Testis (tissue), 3 donors: ENCODE measurements around the gene FMNL2. TPM values are rescaled to one million over a fixed set of nuclear protein-coding genes. Genes with fewer than 3 reads are reported as not detected.
"Not testable (repeated sequence)": the region's sequence is repeated elsewhere in the genome, so short reads cannot be mapped to it uniquely, and the experiment has no call there.

ENCODE experiments used
- DNase-seq: peaks from one replicate; pipeline ENCODE4 v3.0.0-alpha.2; 2019
- H3K27ac ChIP-seq, 2 donors: fragments of 200-600 bp; sonication (generic); one replicate each; pipeline ENCODE4 v1.5.1; 2019
- H3K27me3 ChIP-seq: fragments of 200-600 bp; sonication (generic); one replicate; pipeline ENCODE4 v1.5.1; 2019
- H3K36me3 ChIP-seq: fragments of 200-600 bp; sonication (generic); one replicate; pipeline ENCODE4 v1.5.1; 2017; ENCODE audit warnings: low read depth; ENCODE audit errors: missing control alignments
- H3K4me1 ChIP-seq: fragments of 200-600 bp; sonication (generic); one replicate; pipeline ENCODE4 v1.5.1; 2019
- H3K4me3 ChIP-seq, 2 donors: fragments of 200-600 bp; sonication (generic); one replicate each; pipeline ENCODE4 v1.5.1; 2017 to 2019
- H3K9me3 ChIP-seq: fragments of 200-600 bp; sonication (generic); one replicate; pipeline ENCODE4 v1.5.1; 2017
- POLR2A ChIP-seq: fragments of 450-650 bp; IDR thresholded peaks from one replicate; pipeline ENCODE4 v1.6.1; 2017; ENCODE audit warnings: antibody characterized with exemption, mild to moderate bottlenecking, moderate library complexity
- WGBS, 2 donors: methylation state at CpG; one replicate each; pipeline ENCODE4 v1.1.5; 2018; 5-methylcytosine and 5-hydroxymethylcytosine counted together
- intact Hi-C: fragments of 100-400 bp; cut with DNase I; formaldehyde crosslinking; loops from one replicate; pipeline ENCODE4 v1.15.1; 2023; ENCODE audit warnings: low total_unique reads
- polyA plus RNA-seq: library from polyadenylated mRNA; stranded (reverse); fragments of 350-450 nt; fragmentation: Illumina TruSeq; extraction: RNeasy Lipid Tissue Mini Kit (QIAGEN cat#74804); gene quantifications from one replicate; pipeline ENCODE4 v1.2.3, GENCODE V29; 2014; ENCODE audit warnings: low read depth, low replicate concordance; ENCODE audit not compliant: insufficient read depth
- total RNA-seq, 2 donors: library from RNA; depleted of rRNA; stranded (reverse); fragments of >200 nt; gene quantifications; one replicate each; pipeline ENCODE4 v1.2.3, GENCODE V29; 2016
- TF ChIP-seq, protein P1 (sequence below), 3 experiments: fragments of 450-650 bp in 2 of 3; fragments of 200-600 bp in 1 of 3; sonication (generic) in 1 of 3; IDR thresholded peaks; one replicate each; pipeline ENCODE4 v1.5.1; 2016 to 2019; ENCODE audit warnings: antibody characterized with exemption in 3 of 3, mild to moderate bottlenecking in 2 of 3, moderate library complexity in 1 of 3

Gene FMNL2
- total and polyA plus RNA-seq, 3 donors from 2014 or later: 15.4 to 19.8 (median 16.8) TPM

DNA sequence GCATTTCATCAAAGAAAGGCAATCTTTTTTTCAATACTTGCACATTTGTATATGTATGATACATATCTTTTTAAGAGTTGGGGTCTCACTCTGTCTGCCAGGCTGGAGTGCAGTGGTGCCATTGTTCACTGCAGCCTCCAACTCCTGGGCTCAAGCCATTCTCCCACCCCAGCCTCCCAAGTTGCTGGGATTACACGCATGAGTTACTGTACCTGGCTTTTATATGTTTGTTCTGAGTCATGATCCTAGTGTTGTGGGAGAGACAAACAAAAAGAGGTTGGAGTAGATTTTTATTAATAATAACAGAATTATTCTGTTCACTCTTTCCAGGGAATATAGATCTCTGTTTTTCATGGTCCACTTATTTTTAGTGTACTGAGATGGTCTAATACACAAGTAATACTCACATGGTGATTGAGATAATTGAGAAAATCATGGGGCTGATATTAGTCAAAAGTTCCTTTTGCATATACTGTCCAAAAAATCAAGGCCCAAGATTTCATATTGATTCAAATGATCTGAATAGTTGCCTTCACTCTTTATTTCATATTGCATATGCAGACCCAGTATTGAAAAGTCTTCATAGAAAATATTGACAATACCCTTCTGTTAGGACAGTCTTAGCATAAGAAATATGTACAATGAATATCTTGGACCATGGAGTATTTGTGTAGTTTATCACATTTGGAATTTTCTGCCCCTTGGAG is 138.3 kb downstream of the FMNL2 start:
- no peak overlapping the region for H3K27ac ChIP-seq
- 91 to 94% methylated on average over 1 of the region's 1 CpG for WGBS, 2 donors

GRCh38 chr2:152474523-152474922 is 139.5 kb downstream of the FMNL2 start:
- H3K4me3 ChIP-seq, intact Hi-C loops, DNase-seq, H3K36me3 ChIP-seq, H3K27ac ChIP-seq, H3K27me3 ChIP-seq, H3K9me3 ChIP-seq: not testable (repeated sequence)
- peaks cover 23% of the 10 kb centered on the region for H3K4me1 ChIP-seq
- WGBS, 2 donors: 81 to 83% methylated on average over 5 of the region's 5 CpGs

More for the DNA sequence above, 138.3 kb downstream of the FMNL2 start:
- intact Hi-C loops: no loop called here
- no peak overlapping the region for H3K4me3 ChIP-seq
- no peaks in the 10 kb centered on the region for H3K27me3 ChIP-seq
- DNase-seq: no peak
- H3K4me1 ChIP-seq: peaks cover 27% of the 10 kb centered on the region
- no peaks in the 10 kb centered on the region for H3K9me3 ChIP-seq
- TF ChIP-seq, protein P1, sequence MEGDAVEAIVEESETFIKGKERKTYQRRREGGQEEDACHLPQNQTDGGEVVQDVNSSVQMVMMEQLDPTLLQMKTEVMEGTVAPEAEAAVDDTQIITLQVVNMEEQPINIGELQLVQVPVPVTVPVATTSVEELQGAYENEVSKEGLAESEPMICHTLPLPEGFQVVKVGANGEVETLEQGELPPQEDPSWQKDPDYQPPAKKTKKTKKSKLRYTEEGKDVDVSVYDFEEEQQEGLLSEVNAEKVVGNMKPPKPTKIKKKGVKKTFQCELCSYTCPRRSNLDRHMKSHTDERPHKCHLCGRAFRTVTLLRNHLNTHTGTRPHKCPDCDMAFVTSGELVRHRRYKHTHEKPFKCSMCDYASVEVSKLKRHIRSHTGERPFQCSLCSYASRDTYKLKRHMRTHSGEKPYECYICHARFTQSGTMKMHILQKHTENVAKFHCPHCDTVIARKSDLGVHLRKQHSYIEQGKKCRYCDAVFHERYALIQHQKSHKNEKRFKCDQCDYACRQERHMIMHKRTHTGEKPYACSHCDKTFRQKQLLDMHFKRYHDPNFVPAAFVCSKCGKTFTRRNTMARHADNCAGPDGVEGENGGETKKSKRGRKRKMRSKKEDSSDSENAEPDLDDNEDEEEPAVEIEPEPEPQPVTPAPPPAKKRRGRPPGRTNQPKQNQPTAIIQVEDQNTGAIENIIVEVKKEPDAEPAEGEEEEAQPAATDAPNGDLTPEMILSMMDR (IDR thresholded peaks at IDR 0.05): no peak
- no peak for TF ChIP-seq POLR2A
- no peaks in the 10 kb centered on the region for H3K36me3 ChIP-seq

- Histone ChIP-seq H3K4me1 (peaks cover 15% of the 10 kb centered on the region), H3K27ac (no peak overlapping the region), H3K27me3 (no peaks in the 10 kb centered on the region), H3K36me3 (no peaks in the 10 kb centered on the region), H3K9me3 (no peaks in the 10 kb centered on the region), H3K4me3 (no peak overlapping the region)
- no peak for DNase-seq
- TF ChIP-seq, protein P1 (IDR thresholded peaks at IDR 0.05): no peak
- no peak for TF ChIP-seq POLR2A
- intact Hi-C loops: no loop called here
These were observed 141.0 kb downstream of the FMNL2 start for GRCh38 chr2:152475982-152476381.

- Histone ChIP-seq H3K27me3 (no peaks in the 10 kb centered on the region), H3K36me3 (no peaks in the 10 kb centered on the region), H3K27ac (no peak overlapping the region), H3K4me1 (peaks cover under 1% of the 10 kb centered on the region), H3K9me3 (no peaks in the 10 kb centered on the region), H3K4me3 (no peak overlapping the region)
- intact Hi-C loops: no loop called here
- TF ChIP-seq, protein P1 (IDR thresholded peaks at IDR 0.05): no peak
- no peak for TF ChIP-seq POLR2A
- WGBS, 2 donors: 88 to 94% methylated on average over 6 of the region's 6 CpGs
- no peak for DNase-seq
These were observed 142.5 kb downstream of the FMNL2 start for GRCh38 chr2:152477347-152478092.

DNA sequence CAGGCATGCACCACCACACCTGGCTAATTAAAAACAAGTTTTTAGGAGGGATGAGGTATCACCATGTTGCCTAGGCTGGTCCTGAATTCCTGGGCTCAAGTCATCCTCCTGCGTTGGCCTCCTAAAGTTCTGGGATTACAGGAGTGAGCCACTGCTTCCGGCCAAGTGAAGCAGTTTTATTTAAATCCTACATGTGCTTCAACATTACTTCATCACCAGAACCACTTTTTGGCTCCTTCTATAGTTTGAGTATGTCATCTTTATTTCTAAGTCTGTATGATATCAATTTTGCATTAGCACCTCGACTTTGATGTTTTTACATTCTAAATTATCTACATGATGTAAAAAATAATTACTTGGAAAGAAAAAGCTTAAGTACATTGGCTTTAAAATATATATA is 144.3 kb downstream of the FMNL2 start:
- WGBS, 2 donors: 83 to 84% methylated on average over 3 of the region's 3 CpGs
- intact Hi-C loops: no loop called here
- H3K9me3 ChIP-seq: no peaks in the 10 kb centered on the region
- H3K36me3 ChIP-seq: no peaks in the 10 kb centered on the region
- TF ChIP-seq, protein P1 (IDR thresholded peaks at IDR 0.05): no peak
- no peak for TF ChIP-seq POLR2A
- DNase-seq: no peak
- H3K4me1 ChIP-seq: no peaks in the 10 kb centered on the region
- no peaks in the 10 kb centered on the region for H3K27me3 ChIP-seq
- H3K4me3 ChIP-seq: no peak overlapping the region
- H3K27ac ChIP-seq: no peak overlapping the region
